ENCODE measurements around the gene RNF26. TPM values are rescaled to one million over a fixed set of nuclear protein-coding genes. Genes with fewer than 3 reads are reported as not detected.
A peak's percentile ranks its signal among the peaks of the same experiment; 100 is the strongest.

RNF26 gene
- total RNA-seq, 2 experiments from 2014 or later = 38.7 to 42.1 TPM

GRCh38 chr11:119332111-119332765 is 2.1 kb upstream of the RNF26 start:
- CTCF ChIA-PET = interaction anchor here (0.9 to 5.2 kb wide), 4 partner anchors 10 to 267 kb away, joined by 3 to 47 read pairs (median 4); no protein-coding TSS in a partner anchor
- Mint-ChIP-seq H3K27me3 (peaks cover 18% of the 10 kb centered on the region), H3K27ac (no peak overlapping the region), H3K4me1 (peaks cover 34% of the 10 kb centered on the region), H3K36me3 (peaks cover 2% of the 10 kb centered on the region), H3K4me3 (no peak overlapping the region), H3K9me3 (ENCODE audit: low read depth) (no peaks in the 10 kb centered on the region)
- ATAC-seq (no peak), DNase-seq (no peak)

GRCh38 chr11:119335091-119335654 is 846 bp downstream of the RNF26 start:
- H3K9me3 Mint-ChIP-seq (ENCODE audit: low read depth) = no peaks in the 10 kb centered on the region
- H3K4me3 Mint-ChIP-seq = peak overlapping the region; percentile 93
- peaks cover 16% of the 10 kb centered on the region for H3K27me3 Mint-ChIP-seq
- H3K27ac Mint-ChIP-seq = peak overlapping the region; percentile 96
- peaks cover 4% of the 10 kb centered on the region for H3K36me3 Mint-ChIP-seq
- CTCF ChIA-PET = interaction anchor here (1.1 to 5.2 kb wide), 2 partner anchors 13 to 51 kb away, joined by 4 to 47 read pairs; no protein-coding TSS in a partner anchor
- peaks cover 49% of the 10 kb centered on the region for H3K4me1 Mint-ChIP-seq
- no peak for ATAC-seq
- DNase-seq = no peak

GRCh38 chr11:119335655-119336543 is 1.6 kb downstream of the RNF26 start:
- ATAC-seq = no peak
- peaks cover 51% of the 10 kb centered on the region for H3K4me1 Mint-ChIP-seq
- DNase-seq = no peak
- CTCF ChIA-PET = interaction anchor here (0.9 to 12.8 kb wide), 4 partner anchors 12 to 52 kb away, joined by 3 to 126 read pairs (median 26); no protein-coding TSS in a partner anchor
- H3K36me3 Mint-ChIP-seq = peaks cover 4% of the 10 kb centered on the region
- peaks cover 16% of the 10 kb centered on the region for H3K27me3 Mint-ChIP-seq
- H3K27ac Mint-ChIP-seq = peak overlapping the region; percentile 96
- H3K9me3 Mint-ChIP-seq (ENCODE audit: low read depth) = no peaks in the 10 kb centered on the region
- H3K4me3 Mint-ChIP-seq = peak overlapping the region; percentile 93

GRCh38 chr11:119336744-119337469 is 2.6 kb downstream of the RNF26 start:
- no peak for ATAC-seq
- Mint-ChIP-seq H3K4me3 (no peak overlapping the region), H3K36me3 (peaks cover 4% of the 10 kb centered on the region), H3K4me1 (peaks cover 56% of the 10 kb centered on the region), H3K27ac (no peak overlapping the region), H3K27me3 (peaks cover 25% of the 10 kb centered on the region), H3K9me3 (ENCODE audit: low read depth) (no peaks in the 10 kb centered on the region)
- DNase-seq = no peak
- CTCF ChIA-PET = interaction anchor here (0.8 to 12.8 kb wide), 20 partner anchors 11 to 894 kb away, joined by 3 to 126 read pairs (median 6); partner anchors contain the start of genes MCAM and USP2

GRCh38 chr11:119337581-119338317 is 3.4 kb downstream of the RNF26 start:
- peaks cover 55% of the 10 kb centered on the region for H3K4me1 Mint-ChIP-seq

GRCh38 chr11:119338318-119338890 is 4.1 kb downstream of the RNF26 start:
- Mint-ChIP-seq H3K9me3 (ENCODE audit: low read depth) (no peaks in the 10 kb centered on the region), H3K4me3 (no peak overlapping the region), H3K27me3 (peaks cover 37% of the 10 kb centered on the region), H3K27ac (no peak overlapping the region), H3K36me3 (peaks cover 4% of the 10 kb centered on the region), H3K4me1 (peaks cover 50% of the 10 kb centered on the region)
- ATAC-seq (peak; percentile 34), DNase-seq (peak; percentile 80)
- CTCF ChIA-PET = interaction anchor here (0.6 to 12.8 kb wide), 59 partner anchors 10 to 340 kb away, joined by 3 to 126 read pairs (median 4); partner anchors contain the start of genes ABCG4, C2CD2L, CENATAC and MCAM

More at GRCh38 chr11:119337581-119338317, 3.4 kb downstream of the RNF26 start:
- DNase-seq = no peak
- Mint-ChIP-seq H3K27me3 (peaks cover 32% of the 10 kb centered on the region), H3K36me3 (peaks cover 4% of the 10 kb centered on the region), H3K4me3 (no peak overlapping the region), H3K9me3 (ENCODE audit: low read depth) (no peaks in the 10 kb centered on the region), H3K27ac (no peak overlapping the region)
- CTCF ChIA-PET = interaction anchor here (0.6 to 12.8 kb wide), 56 partner anchors 9 to 893 kb away, joined by 3 to 126 read pairs (median 4); partner anchors contain the start of genes ABCG4, C2CD2L, CENATAC and MCAM
- ATAC-seq = no peak

GRCh38 chr11:119338965-119339588 is 4.8 kb downstream of the RNF26 start:
- peaks cover 48% of the 10 kb centered on the region for H3K4me1 Mint-ChIP-seq
- H3K9me3 Mint-ChIP-seq (ENCODE audit: low read depth) = no peaks in the 10 kb centered on the region
- H3K4me3 Mint-ChIP-seq = no peak overlapping the region
- CTCF ChIA-PET = interaction anchor here (0.6 to 12.8 kb wide), 43 partner anchors 11 to 342 kb away, joined by 3 to 126 read pairs (median 4); partner anchors contain the start of genes C2CD2L, CENATAC and USP2
- no peak for DNase-seq
- peaks cover 4% of the 10 kb centered on the region for H3K36me3 Mint-ChIP-seq
- no peak for ATAC-seq
- H3K27ac Mint-ChIP-seq = no peak overlapping the region
- H3K27me3 Mint-ChIP-seq = peaks cover 39% of the 10 kb centered on the region

GRCh38 chr11:119339589-119340334 is 5.4 kb downstream of the RNF26 start:
- no peak overlapping the region for H3K4me3 Mint-ChIP-seq
- ATAC-seq (peak; percentile 34), DNase-seq (no peak)
- H3K9me3 Mint-ChIP-seq (ENCODE audit: low read depth) = no peaks in the 10 kb centered on the region
- CTCF ChIA-PET = interaction anchor here (0.6 to 12.8 kb wide), 23 partner anchors 11 to 343 kb away, joined by 3 to 126 read pairs (median 4); no protein-coding TSS in a partner anchor
- H3K27ac Mint-ChIP-seq = no peak overlapping the region
- peaks cover 40% of the 10 kb centered on the region for H3K27me3 Mint-ChIP-seq
- H3K36me3 Mint-ChIP-seq = peaks cover 4% of the 10 kb centered on the region
- H3K4me1 Mint-ChIP-seq = peaks cover 44% of the 10 kb centered on the region

- H3K27ac Mint-ChIP-seq = no peak within 1 kb of the TSS
- peaks cover 40% of the 10 kb centered on the region for H3K27me3 Mint-ChIP-seq
- CTCF ChIA-PET = interaction anchor here (0.6 to 12.8 kb wide), 21 partner anchors 10 to 343 kb away, joined by 3 to 126 read pairs (median 3); no protein-coding TSS in a partner anchor
- peaks cover 4% of the 10 kb centered on the region for H3K36me3 Mint-ChIP-seq
- no peak within 1 kb of the TSS for H3K4me3 Mint-ChIP-seq
- ATAC-seq = peak; percentile 3
- no peaks in the 10 kb centered on the region for H3K9me3 Mint-ChIP-seq (ENCODE audit: low read depth)
- peaks cover 36% of the 10 kb centered on the region for H3K4me1 Mint-ChIP-seq
- no peak for DNase-seq
Observed at GRCh38 chr11:119340335-119341221, 6.3 kb downstream of the RNF26 start, which contains the start of gene C1QTNF5. C1QTNF5 (minus strand) TSS chr11:119340883; CDS start chr11:119340397, 486 bp downstream.

All from activated CD8-positive, alpha-beta memory T cell treated with anti-CD3 and anti-CD28 coated beads, Interleukin-2, amount 10 ng/mL, durations not matched to agents 7 days and 5 days (primary cell).